OCI-LY3 (cell line): ENCODE measurements around the gene TOX3.

ENCODE experiments used
- H2AFZ ChIP-seq: fragments of 200-600, 300-600 bp; shearing (Covaris generic); 2 replicates; pipeline ENCODE4 v1.6.0; 2014; ENCODE audit warnings: antibody characterized with exemption, low read depth, low read length
- H3K27ac ChIP-seq: fragments of 200-600, 300-600 bp; sonication (generic); 2 replicates; pipeline ENCODE4 v1.5.1; 2014; ENCODE audit warnings: mild to moderate bottlenecking, low read length, moderate library complexity, mixed read lengths
- H3K27me3 ChIP-seq: fragments of 200-600, 300-600 bp; sonication (generic); 2 replicates; pipeline ENCODE4 v1.6.1; 2014; ENCODE audit warnings: low read depth, low read length, mixed read lengths
- H3K36me3 ChIP-seq: fragments of 200-600, 300-600 bp; sonication (generic); replicated peaks from 2 replicates; pipeline ENCODE3; 2014; ENCODE audit warnings: low read depth, low read length, mixed read lengths
- H3K4me1 ChIP-seq: fragments of 300-600, 200-600 bp; sonication (generic); 2 replicates; pipeline ENCODE4 v1.6.1; 2014; ENCODE audit warnings: low read length, mixed read lengths
- H3K4me2 ChIP-seq: fragments of 200-600, 300-600 bp; sonication (generic); 2 replicates; pipeline ENCODE4 v1.6.1; 2014; ENCODE audit warnings: low read length, mixed read lengths
- H3K4me3 ChIP-seq: fragments of 300-600, 200-600 bp; sonication (generic); 2 replicates; pipeline ENCODE4 v1.5.1; 2014; ENCODE audit warnings: antibody characterized with exemption, mild to moderate bottlenecking, low read length, moderate library complexity
- H3K79me2 ChIP-seq: fragments of 300-600, 200-600 bp; shearing (Covaris generic); 2 replicates; pipeline ENCODE4 v1.6.1; 2014; ENCODE audit warnings: mild to moderate bottlenecking, low read length, mixed read lengths
- H3K9ac ChIP-seq: fragments of 300-600, 200-600 bp; shearing (Covaris generic); 2 replicates; pipeline ENCODE4 v1.6.0; 2014; ENCODE audit warnings: mild to moderate bottlenecking, low read length, moderate library complexity
- H3K9me3 ChIP-seq: fragments of 200-600, 300-600 bp; shearing (Covaris generic); 2 replicates; pipeline ENCODE4 v1.6.1; 2014; ENCODE audit warnings: low read length, mixed read lengths; ENCODE audit not compliant: insufficient read depth
- H4K20me1 ChIP-seq: fragments of 200-600, 300-600 bp; sonication (generic); 2 replicates; pipeline ENCODE4 v1.6.1; 2016; ENCODE audit warnings: low read length, mixed read lengths; ENCODE audit not compliant: insufficient read depth
- EZH2phosphoT487 ChIP-seq: fragments of 200-600 bp; shearing (Covaris generic); IDR thresholded peaks from 2 replicates; pipeline ENCODE4 v1.6.1; 2018; ENCODE audit warnings: antibody characterized with exemption, mixed run types, low read depth
- TF ChIP-seq, protein P1 (sequence below): fragments of 200-600, 300-600 bp; sonication (generic); IDR thresholded peaks from 2 replicates; pipeline ENCODE4 v1.5.1; 2014; ENCODE audit warnings: antibody characterized with exemption, low read length, low read depth

The TOX3 gene

DNA sequence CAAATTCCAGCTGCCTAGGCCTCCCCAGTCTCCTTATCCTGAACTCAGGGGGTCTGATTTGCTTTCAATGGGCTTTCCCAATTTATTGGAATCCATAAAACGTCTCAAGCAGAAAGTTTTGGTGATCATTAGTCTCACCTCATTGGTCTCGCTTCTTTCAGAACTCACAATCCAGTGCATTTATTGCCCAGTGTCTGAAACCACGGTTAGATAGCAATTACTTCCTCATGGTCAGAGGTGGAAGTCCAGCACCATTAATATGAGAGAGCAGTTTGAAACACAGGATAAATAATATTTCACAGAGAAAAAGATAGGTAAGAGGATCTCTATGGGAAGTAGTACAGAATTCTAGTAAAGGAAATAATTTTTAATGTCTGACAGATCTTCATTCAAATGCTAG, 128.7 kb downstream of the TOX3 start:
- H3K9me3 ChIP-seq: no peaks in the 10 kb centered on the region
- no peaks in the 10 kb centered on the region for H3K79me2 ChIP-seq
- no peak overlapping the region for H3K4me2 ChIP-seq
- no peaks in the 10 kb centered on the region for H3K27me3 ChIP-seq
- no peak overlapping the region for H3K4me3 ChIP-seq
- no peak overlapping the region for H3K9ac ChIP-seq
- no peaks in the 10 kb centered on the region for H4K20me1 ChIP-seq
- no peak overlapping the region for H2AFZ ChIP-seq
- no peaks in the 10 kb centered on the region for H3K36me3 ChIP-seq
- TF ChIP-seq, protein P1, sequence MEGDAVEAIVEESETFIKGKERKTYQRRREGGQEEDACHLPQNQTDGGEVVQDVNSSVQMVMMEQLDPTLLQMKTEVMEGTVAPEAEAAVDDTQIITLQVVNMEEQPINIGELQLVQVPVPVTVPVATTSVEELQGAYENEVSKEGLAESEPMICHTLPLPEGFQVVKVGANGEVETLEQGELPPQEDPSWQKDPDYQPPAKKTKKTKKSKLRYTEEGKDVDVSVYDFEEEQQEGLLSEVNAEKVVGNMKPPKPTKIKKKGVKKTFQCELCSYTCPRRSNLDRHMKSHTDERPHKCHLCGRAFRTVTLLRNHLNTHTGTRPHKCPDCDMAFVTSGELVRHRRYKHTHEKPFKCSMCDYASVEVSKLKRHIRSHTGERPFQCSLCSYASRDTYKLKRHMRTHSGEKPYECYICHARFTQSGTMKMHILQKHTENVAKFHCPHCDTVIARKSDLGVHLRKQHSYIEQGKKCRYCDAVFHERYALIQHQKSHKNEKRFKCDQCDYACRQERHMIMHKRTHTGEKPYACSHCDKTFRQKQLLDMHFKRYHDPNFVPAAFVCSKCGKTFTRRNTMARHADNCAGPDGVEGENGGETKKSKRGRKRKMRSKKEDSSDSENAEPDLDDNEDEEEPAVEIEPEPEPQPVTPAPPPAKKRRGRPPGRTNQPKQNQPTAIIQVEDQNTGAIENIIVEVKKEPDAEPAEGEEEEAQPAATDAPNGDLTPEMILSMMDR: no peak
- no peak for TF ChIP-seq EZH2phosphoT487
- no peak overlapping the region for H3K27ac ChIP-seq
- no peaks in the 10 kb centered on the region for H3K4me1 ChIP-seq

DNA sequence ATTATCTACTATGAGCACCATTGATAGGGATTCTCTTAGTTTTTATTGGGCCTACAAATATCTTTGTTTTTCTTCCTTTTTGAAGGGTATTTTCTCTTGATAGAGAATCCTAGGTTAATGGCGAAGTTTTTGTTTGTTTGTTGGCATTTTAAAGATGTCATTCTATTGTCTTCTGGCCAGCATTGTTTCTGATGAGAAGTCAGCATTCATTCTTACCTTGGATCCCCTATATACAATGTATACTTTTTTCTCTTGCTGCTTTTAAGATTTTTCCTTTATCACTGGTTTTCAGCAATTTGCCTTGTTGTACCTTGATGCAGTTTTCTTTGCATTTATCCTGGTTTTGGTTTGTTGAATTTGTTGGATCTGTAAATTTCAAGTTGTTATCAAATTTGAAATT, 130.1 kb downstream of the TOX3 start:
- no peaks in the 10 kb centered on the region for H3K4me1 ChIP-seq

DNA sequence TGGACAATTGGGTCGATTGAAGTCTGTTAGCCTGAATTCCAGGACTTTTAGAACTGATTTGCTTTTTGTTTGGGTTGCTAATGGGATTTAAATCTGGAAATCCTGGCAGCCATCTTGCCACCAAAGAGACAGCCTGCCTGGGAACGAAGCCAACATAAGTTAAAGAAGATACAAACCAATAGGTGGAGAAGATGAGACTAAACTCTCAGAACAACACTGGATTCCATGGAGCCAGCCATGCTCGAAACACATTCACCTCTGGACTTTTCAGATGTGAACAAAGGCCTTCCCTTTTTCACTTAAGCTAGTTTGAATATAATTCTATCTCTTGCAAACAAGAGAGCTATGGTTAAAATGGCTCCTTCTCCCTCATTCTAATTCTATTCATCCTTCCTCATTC, 135.9 kb downstream of the TOX3 start:
- Histone ChIP-seq H2AFZ (no peak overlapping the region), H3K36me3 (no peaks in the 10 kb centered on the region), H3K79me2 (no peaks in the 10 kb centered on the region), H3K4me3 (no peak overlapping the region), H3K4me1 (no peaks in the 10 kb centered on the region), H4K20me1 (no peaks in the 10 kb centered on the region), H3K9ac (no peak overlapping the region), H3K27me3 (no peaks in the 10 kb centered on the region), H3K27ac (no peak overlapping the region), H3K9me3 (no peaks in the 10 kb centered on the region), H3K4me2 (no peak overlapping the region)
- TF ChIP-seq, protein P1: no peak
- TF ChIP-seq EZH2phosphoT487: no peak

More for the DNA sequence above, 130.1 kb downstream of the TOX3 start:
- Histone ChIP-seq H3K27ac (no peak overlapping the region), H3K4me3 (no peak overlapping the region), H3K9me3 (no peaks in the 10 kb centered on the region), H3K4me2 (no peak overlapping the region), H3K9ac (no peak overlapping the region), H2AFZ (no peak overlapping the region), H3K36me3 (no peaks in the 10 kb centered on the region), H3K27me3 (no peaks in the 10 kb centered on the region), H3K79me2 (no peaks in the 10 kb centered on the region), H4K20me1 (no peaks in the 10 kb centered on the region)
- no peak for TF ChIP-seq EZH2phosphoT487
- TF ChIP-seq, protein P1: no peak

DNA sequence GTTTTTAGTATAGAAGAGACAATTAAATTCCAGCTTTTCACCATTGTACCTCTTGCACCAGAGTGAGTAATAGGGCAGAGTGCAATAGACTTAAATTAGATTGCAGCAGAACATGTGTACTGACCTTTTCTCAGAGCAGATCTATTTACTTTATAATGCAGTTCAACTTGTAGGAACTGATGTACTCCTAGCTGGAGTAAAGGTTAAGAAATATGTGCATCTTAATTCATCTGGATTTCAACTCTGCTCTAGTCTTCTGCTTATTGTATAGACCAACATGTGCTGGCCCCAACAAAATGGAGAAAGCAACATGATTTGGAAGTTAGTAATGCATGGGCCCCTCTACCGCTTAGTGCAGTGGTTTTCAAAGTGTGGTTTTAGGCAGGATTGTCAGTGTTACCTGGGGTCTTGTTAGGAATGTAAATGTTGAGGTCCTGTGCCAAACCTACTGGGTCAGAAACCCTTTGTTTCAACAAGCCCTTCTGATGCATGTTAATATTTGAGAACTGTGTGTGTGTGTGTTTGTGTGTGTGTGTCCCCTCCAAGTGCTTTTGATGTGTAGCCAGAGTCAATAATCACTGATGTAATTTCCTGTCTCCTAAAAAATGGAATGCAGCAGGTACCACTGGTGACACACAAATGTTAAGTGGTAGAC, 138.6 kb downstream of the TOX3 start:
- no peaks in the 10 kb centered on the region for H3K9me3 ChIP-seq
- no peak overlapping the region for H3K9ac ChIP-seq
- H3K27me3 ChIP-seq: no peaks in the 10 kb centered on the region
- H3K4me2 ChIP-seq: no peak overlapping the region
- H3K27ac ChIP-seq: no peak overlapping the region
- no peaks in the 10 kb centered on the region for H3K4me1 ChIP-seq
- H3K36me3 ChIP-seq: no peaks in the 10 kb centered on the region
- H4K20me1 ChIP-seq: no peaks in the 10 kb centered on the region
- TF ChIP-seq EZH2phosphoT487: no peak
- TF ChIP-seq, protein P1: no peak
- H3K79me2 ChIP-seq: no peaks in the 10 kb centered on the region
- H2AFZ ChIP-seq: no peak overlapping the region
- no peak overlapping the region for H3K4me3 ChIP-seq
